CD4-positive, alpha-beta memory T cell (primary cell): ENCODE data around the gene NAIP. TPM values are rescaled to one million over a fixed set of nuclear protein-coding genes. Genes with fewer than 3 reads are reported as not detected.
"Not testable (repeated sequence)": the region's sequence is repeated elsewhere in the genome, so short reads cannot be mapped to it uniquely, and the experiment has no call there.

Experiments used
- CTCF ChIA-PET: fragments of 350-600 bp; sonication (Branson Sonifier 250); formaldehyde crosslinking; loops from one replicate; lab custom pipeline; 2021; ENCODE audit warnings: inconsistent platforms; ENCODE audit not compliant: partially characterized antibody; lab: Charles Lee
- POLR2A ChIA-PET: fragments of 350-600 bp; sonication (Branson Sonifier 250); formaldehyde crosslinking; loops from one replicate; lab custom pipeline; 2021; ENCODE audit not compliant: partially characterized antibody; lab: Charles Lee
- DNase-seq, 5 donors: peaks; one replicate each; pipeline versions ENCODE4 v3.0.0 to v3.0.0-alpha.2; 2020 to 2022; ENCODE audit warnings: mixed read lengths in 1 of 5
- H3K27ac ChIP-seq: one replicate; pipeline ENCODE4 v1.7.0; 2013; ENCODE audit warnings: low read depth, low read length
- H3K27me3 ChIP-seq: 2 replicates; pipeline ENCODE4 v1.7.0; 2013; ENCODE audit warnings: mild to moderate bottlenecking, low read length, moderate library complexity; ENCODE audit not compliant: insufficient read depth
- H3K36me3 ChIP-seq: 2 replicates; pipeline ENCODE4 v1.7.0; 2013; ENCODE audit warnings: mild to moderate bottlenecking, low read length, moderate library complexity; ENCODE audit not compliant: insufficient read depth
- H3K4me1 ChIP-seq: 2 replicates; pipeline ENCODE4 v1.7.0; 2013; ENCODE audit warnings: mild to moderate bottlenecking, low read length, moderate library complexity; ENCODE audit not compliant: insufficient read depth
- H3K4me3 ChIP-seq, 2 donors: one replicate each; pipeline ENCODE4 v1.7.0; 2013; ENCODE audit warnings: low read length in 2 of 2, mild to moderate bottlenecking in 1 of 2
- H3K9me3 ChIP-seq, 2 donors: one replicate each; pipeline ENCODE4 v1.7.0; 2013; ENCODE audit warnings: low read length in 2 of 2, control low read depth in 1 of 2; ENCODE audit not compliant: control insufficient read depth in 1 of 2
- H3K27ac Mint-ChIP-seq, 7 donors: one replicate each; pipeline ENCODE4 v1.8.0; 2020 to 2021; ENCODE audit warnings: mixed read lengths in 7 of 7, mild to moderate bottlenecking in 6 of 7, inconsistent platforms in 3 of 7, moderate library complexity in 3 of 7
- H3K27me3 Mint-ChIP-seq, 2 donors: one replicate each; pipeline ENCODE4 v1.8.0; 2020 to 2021; ENCODE audit warnings: mixed read lengths in 2 of 2
- H3K36me3 Mint-ChIP-seq, 2 donors: one replicate each; pipeline ENCODE4 v1.8.0; 2020 to 2021; ENCODE audit warnings: mixed read lengths in 2 of 2, inconsistent platforms in 1 of 2, mild to moderate bottlenecking in 1 of 2
- H3K4me1 Mint-ChIP-seq, 4 donors: one replicate each; pipeline ENCODE4 v1.8.0; 2020 to 2021; ENCODE audit warnings: mixed read lengths in 4 of 4, mild to moderate bottlenecking in 1 of 4
- H3K4me3 Mint-ChIP-seq, 8 donors: one replicate each; pipeline ENCODE4 v1.8.0; 2020 to 2021; ENCODE audit warnings: mixed read lengths in 8 of 8, mild to moderate bottlenecking in 7 of 8, moderate library complexity in 6 of 8, inconsistent platforms in 3 of 8
- H3K9me3 Mint-ChIP-seq, 8 donors: one replicate each; pipeline ENCODE4 v1.8.0; 2020 to 2021; ENCODE audit warnings: mixed read lengths in 8 of 8, mild to moderate bottlenecking in 5 of 8, inconsistent platforms in 3 of 8, moderate library complexity in 1 of 8
- intact Hi-C: fragments of 100-400 bp; cut with micrococcal nuclease; formaldehyde crosslinking; loops from one replicate; pipeline ENCODE4 v1.15.1; 2023
- polyA plus RNA-seq, 2 donors: library from polyadenylated mRNA; unstranded; fragments of 300-500 nt; fragmentation: Illumina TruSeq; gene quantifications; one replicate each; pipeline ENCODE4 v1.2.3, GENCODE V29; 2021
- total RNA-seq, 2 experiments: library from RNA; stranded (reverse); gene quantifications; one replicate each; pipeline ENCODE4 v1.2.3, GENCODE V29; 2021

NAIP gene
- total and polyA plus RNA-seq, 4 experiments from 2014 or later, result 0.67 to 44.7 (median 21.8) TPM

DNA sequence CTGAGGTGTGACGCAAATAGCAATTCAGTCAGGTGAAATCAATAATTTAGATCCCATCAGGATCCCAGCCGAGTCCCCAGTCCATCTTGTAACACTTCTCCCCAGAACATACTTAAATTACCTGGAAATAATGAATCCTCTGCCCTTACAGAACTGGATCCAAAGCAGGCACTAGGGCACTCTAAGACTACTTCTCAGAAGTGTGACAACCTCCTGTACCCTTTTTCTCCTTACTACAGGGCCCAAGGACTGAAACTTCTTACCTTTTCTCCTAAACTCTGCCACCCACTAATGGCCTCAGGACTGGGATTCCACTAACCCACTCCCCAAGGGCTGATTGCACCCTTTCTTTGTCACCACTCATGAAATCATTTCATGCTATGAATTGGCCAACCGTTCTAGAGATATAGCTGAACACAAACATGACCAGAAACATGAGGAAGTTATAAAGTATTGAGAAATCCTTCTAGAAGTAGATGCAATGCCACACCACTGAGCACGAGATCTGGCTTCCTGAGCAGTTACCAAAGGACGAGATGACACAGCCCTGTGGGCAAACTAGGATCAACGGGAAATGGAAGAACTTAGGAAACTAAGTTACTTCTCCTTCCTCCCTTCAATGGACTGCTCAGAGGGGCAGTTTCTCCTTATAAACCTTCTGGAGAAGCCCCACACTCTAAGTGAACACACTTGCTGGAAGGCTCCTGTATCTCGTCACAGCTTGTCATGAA, 6.1 kb upstream of the NAIP start:
- DNase-seq, H3K9me3 ChIP-seq, POLR2A ChIA-PET, H3K27me3 Mint-ChIP-seq, H3K4me1 Mint-ChIP-seq, H3K9me3 Mint-ChIP-seq, H3K4me1 ChIP-seq, H3K36me3 Mint-ChIP-seq, H3K27ac ChIP-seq, intact Hi-C loops, H3K4me3 ChIP-seq, H3K4me3 Mint-ChIP-seq, H3K27ac Mint-ChIP-seq, CTCF ChIA-PET, H3K27me3 ChIP-seq, H3K36me3 ChIP-seq: not testable (repeated sequence)

DNA sequence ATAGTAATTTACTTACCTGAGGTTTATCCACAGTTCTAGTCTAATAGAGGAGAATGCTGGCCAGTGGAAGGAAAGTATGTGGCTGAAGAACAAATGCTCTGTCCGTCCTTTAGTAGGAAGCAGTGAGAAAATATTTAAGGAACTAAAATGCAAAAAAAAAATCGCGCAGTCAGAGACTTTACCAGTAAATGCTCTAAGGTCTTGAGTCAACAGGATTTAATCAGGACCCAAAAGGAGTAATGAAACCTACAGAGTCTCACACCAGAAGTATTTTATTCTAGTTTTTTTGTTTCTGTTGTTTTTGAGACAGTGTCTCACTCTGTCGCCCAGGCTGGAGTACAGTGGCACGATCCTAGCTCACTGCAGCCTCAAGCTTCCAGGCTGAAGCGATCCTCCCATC, 4.5 kb downstream of the NAIP start:
- H3K9me3 Mint-ChIP-seq, H3K27ac ChIP-seq, H3K4me1 Mint-ChIP-seq, H3K27ac Mint-ChIP-seq, H3K4me3 ChIP-seq, H3K36me3 Mint-ChIP-seq, H3K9me3 ChIP-seq, H3K36me3 ChIP-seq, CTCF ChIA-PET, POLR2A ChIA-PET, intact Hi-C loops, H3K4me1 ChIP-seq, H3K4me3 Mint-ChIP-seq, DNase-seq, H3K27me3 ChIP-seq, H3K27me3 Mint-ChIP-seq: not testable (repeated sequence)

DNA sequence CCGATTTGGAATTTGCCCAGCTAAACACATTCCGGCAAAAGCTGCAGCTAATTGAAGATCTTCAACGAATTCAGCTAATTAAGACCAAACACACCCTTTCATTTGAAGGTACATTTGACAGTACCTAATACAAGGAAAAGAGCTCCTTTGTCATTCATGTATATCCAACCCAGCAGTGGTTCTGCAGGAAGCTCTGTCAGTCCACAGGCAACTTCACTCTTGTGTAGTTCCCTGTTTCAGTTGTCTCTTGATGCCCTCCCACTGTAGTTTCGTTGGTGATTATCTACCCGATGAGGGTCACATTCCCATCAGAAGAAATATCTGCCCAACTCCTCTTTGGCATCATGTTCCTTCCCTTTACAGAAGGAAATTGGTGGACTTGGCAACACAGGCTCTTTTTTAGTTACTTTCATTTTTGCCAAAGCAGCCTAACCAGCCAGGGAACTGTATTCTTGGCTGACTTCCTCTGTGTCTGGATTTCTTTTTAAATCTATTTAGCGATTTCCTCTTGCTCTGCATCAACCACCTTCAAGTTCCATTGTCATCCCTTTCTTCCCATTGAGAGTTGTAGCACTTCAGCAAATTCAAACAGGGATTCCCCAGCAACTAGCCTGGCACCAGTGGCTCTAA, 6.6 kb downstream of the NAIP start:
- H3K27me3 ChIP-seq, H3K9me3 ChIP-seq, DNase-seq, H3K4me3 ChIP-seq, H3K27ac ChIP-seq, intact Hi-C loops, H3K4me1 ChIP-seq, POLR2A ChIA-PET, H3K27me3 Mint-ChIP-seq, H3K36me3 ChIP-seq, H3K36me3 Mint-ChIP-seq, H3K4me3 Mint-ChIP-seq, CTCF ChIA-PET, H3K27ac Mint-ChIP-seq, H3K4me1 Mint-ChIP-seq, H3K9me3 Mint-ChIP-seq: not testable (repeated sequence)

DNA sequence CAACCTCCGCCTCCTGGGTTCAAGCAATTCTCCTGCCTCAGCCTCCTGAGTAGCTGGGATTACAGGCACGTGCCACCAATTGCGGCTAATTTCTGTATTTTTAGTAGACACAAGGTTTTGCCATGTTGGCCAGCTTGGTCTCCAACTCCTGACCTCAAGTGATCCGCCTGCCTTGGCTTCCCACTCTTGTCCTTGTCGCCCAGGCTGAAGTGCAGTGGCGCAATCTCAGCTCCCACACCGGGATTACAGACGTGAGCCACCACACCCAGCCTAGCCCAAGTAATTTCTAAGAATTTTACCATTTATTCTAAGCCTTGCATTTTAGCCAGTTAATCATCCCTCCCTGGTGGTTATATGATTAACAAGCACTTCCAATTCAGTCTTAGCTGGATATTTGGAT, 11.0 kb downstream of the NAIP start:
- Mint-ChIP-seq H3K4me3 (no peak overlapping the region), H3K27me3 (no peaks in the 10 kb centered on the region), H3K4me1 (no peaks in the 10 kb centered on the region)

DNA sequence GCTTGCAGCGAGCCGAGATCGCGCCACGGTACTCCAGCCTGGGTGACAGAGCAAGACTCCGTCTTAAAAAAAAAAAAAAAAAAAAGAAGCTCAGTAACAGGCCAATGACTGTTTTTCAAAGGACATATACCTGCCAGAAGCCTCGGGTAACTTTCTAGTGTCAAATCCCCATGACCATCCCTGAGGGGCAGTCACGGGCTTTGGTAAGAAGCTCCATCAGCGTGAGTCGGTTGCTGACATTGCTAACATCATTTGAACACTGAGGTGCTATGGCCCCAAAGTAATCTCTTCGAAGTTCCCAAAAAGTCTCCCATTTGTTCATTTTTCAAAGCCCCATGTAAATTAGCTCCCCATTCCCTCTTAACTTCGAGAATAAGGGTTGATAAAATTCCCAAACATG, 11.6 kb downstream of the NAIP start:
- Histone ChIP-seq H3K27me3 (no peaks in the 10 kb centered on the region), H3K4me3 (no peak overlapping the region), H3K27ac (no peak overlapping the region), H3K9me3 (no peaks in the 10 kb centered on the region), H3K4me1 (no peaks in the 10 kb centered on the region), H3K36me3 (no peaks in the 10 kb centered on the region)
- no peak for DNase-seq
- intact Hi-C loops, result no loop called here
- no peaks in the 10 kb centered on the region for H3K27me3 Mint-ChIP-seq
- H3K4me1 Mint-ChIP-seq, result no peaks in the 10 kb centered on the region
- no peak overlapping the region for H3K4me3 Mint-ChIP-seq
- H3K9me3 Mint-ChIP-seq, result no peaks in the 10 kb centered on the region
- ChIA-PET POLR2A (no interaction called here), CTCF (no interaction called here)
- H3K27ac Mint-ChIP-seq, result no peak overlapping the region
- peaks cover 0 to 4% of the 10 kb centered on the region in 2 donors for H3K36me3 Mint-ChIP-seq

More for the DNA sequence above, 11.0 kb downstream of the NAIP start:
- Histone ChIP-seq H3K4me3 (no peak overlapping the region), H3K27me3 (no peaks in the 10 kb centered on the region), H3K36me3 (no peaks in the 10 kb centered on the region), H3K27ac (no peak overlapping the region), H3K4me1 (no peaks in the 10 kb centered on the region), H3K9me3 (no peaks in the 10 kb centered on the region)
- CTCF ChIA-PET, result no interaction called here
- POLR2A ChIA-PET, result no interaction called here
- H3K36me3 Mint-ChIP-seq, result peaks cover 0 to 4% of the 10 kb centered on the region in 2 donors
- H3K9me3 Mint-ChIP-seq, result no peaks in the 10 kb centered on the region
- H3K27ac Mint-ChIP-seq, result no peak overlapping the region
- intact Hi-C loops, result no loop called here
- no peak for DNase-seq

DNA sequence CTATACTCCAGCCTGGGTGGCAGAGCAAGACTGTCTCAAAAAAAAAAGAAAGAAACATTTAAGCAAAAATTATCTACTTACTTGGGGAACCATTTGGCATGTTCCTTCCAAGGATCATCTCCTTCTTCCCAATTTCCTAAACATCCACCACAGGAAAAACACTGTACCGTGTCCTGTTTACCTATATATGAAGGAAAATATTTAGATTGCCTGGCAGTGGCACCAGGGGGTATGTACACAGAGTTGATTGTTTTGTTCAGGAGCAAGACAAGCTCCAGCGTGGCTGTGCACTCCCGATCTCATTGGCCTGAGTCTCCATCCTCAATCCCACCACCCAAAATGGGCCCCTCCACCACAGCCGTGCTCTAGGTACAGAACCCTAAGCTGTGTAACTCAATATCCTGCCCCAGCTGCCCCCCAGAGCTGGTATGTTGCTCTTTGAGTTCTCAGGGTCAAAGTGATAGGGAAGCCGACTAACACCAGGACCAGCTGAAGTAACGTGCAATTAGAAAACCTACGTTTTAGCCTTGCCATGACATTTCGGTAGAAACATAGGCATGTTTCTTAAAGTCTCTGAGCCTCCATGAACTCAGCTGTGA, 13.8 kb downstream of the NAIP start:
- Histone ChIP-seq H3K4me1 (no peaks in the 10 kb centered on the region), H3K27ac (no peak overlapping the region), H3K4me3 (no peak overlapping the region), H3K9me3 (no peaks in the 10 kb centered on the region), H3K27me3 (no peaks in the 10 kb centered on the region), H3K36me3 (no peaks in the 10 kb centered on the region)
- Mint-ChIP-seq H3K4me3 (no peak overlapping the region), H3K36me3 (peaks cover 0 to 4% of the 10 kb centered on the region in 2 donors), H3K27ac (peak overlapping the region in 1 of 7 donors; percentile 41), H3K27me3 (no peaks in the 10 kb centered on the region), H3K4me1 (no peaks in the 10 kb centered on the region), H3K9me3 (no peaks in the 10 kb centered on the region)
- DNase-seq, result no peak
- CTCF ChIA-PET, result no interaction called here
- POLR2A ChIA-PET, result no interaction called here
- intact Hi-C loops, result no loop called here

DNA sequence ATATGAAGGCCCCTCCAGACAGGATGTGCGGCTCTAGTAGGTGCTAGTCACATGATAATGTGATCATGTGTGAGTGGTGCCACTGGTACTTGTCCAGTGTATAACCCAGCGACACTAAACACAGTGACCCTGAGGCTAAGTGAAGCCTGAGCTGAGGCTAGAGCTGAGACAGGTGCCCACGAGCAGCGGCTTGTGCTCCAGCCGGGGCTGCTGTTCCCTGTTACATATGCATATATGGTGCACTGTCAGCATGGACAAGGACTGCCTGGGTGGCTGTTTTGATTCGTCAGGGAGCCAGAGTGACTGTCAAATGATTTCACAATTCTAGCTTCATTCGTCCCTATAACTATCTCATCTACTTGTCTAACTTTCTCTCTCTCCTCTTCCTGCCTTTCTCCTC, 18.2 kb downstream of the NAIP start:
- H3K4me1 ChIP-seq, H3K36me3 ChIP-seq, CTCF ChIA-PET, H3K4me3 ChIP-seq, DNase-seq, H3K27me3 ChIP-seq, H3K27me3 Mint-ChIP-seq, H3K4me3 Mint-ChIP-seq, H3K27ac ChIP-seq, H3K9me3 Mint-ChIP-seq, H3K36me3 Mint-ChIP-seq, intact Hi-C loops, POLR2A ChIA-PET, H3K9me3 ChIP-seq, H3K4me1 Mint-ChIP-seq, H3K27ac Mint-ChIP-seq: not testable (repeated sequence)
